SH-SY5Y (cell line): ENCODE data around the gene SRRM1.

Source experiments
- GATA2 ChIP-seq: IDR thresholded peaks from 2 replicates; pipeline ENCODE4 v1.6.1; 2011; ENCODE audit warnings: mild to moderate bottlenecking, low read depth, low read length
- GATA3 ChIP-seq: IDR thresholded peaks from 2 replicates; pipeline ENCODE4 v1.6.1; 2011; ENCODE audit warnings: low read depth, mild to moderate bottlenecking, low read length, moderate library complexity

GRCh38 chr1:24715658-24716057 lies 72.6 kb downstream of the SRRM1 start:
- TF ChIP-seq GATA2 (no peak), GATA3 (no peak)
